ENCODE results near the gene BLOC1S5. TPM values are rescaled to one million over a fixed set of nuclear protein-coding genes. Genes with fewer than 3 reads are reported as not detected.

The BLOC1S5 gene
- polyA plus RNA-seq, 1 of the 3 experiments (the other 2 are of a cell fraction), result 4.4 TPM

DNA sequence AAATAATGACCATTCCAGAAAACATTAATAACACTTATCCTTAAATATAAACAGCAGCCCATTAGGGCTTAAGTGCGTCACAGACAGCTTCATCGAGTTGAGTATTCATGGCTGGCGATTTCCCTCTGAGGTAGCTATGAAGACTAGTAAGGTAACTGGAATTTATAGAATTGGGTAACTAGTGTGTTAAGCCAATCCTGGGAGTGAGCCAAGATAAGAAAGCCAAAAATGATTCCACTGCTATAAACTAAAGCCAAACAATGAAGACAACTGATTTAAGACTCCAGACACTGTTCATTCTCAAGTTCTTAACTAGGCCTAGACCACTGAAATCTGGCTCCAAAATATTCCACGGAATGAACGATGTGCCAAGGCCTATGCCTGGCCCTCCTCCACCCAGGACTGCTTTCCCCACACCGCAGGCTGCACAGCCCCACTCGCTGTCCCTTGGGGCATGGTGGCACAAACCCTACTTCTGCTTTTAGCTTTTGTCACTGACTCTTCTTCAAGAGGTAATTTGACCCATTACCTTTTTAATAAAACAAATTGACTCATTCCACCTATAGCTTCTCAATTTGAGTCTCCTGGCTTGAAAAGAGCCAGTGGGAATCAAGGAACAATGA is 66.0 kb downstream of the BLOC1S5 start (continued):
- TF ChIP-seq, protein P1, sequence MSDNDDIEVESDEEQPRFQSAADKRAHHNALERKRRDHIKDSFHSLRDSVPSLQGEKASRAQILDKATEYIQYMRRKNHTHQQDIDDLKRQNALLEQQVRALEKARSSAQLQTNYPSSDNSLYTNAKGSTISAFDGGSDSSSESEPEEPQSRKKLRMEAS (IDR thresholded peaks at IDR 0.05; ENCODE audit: low read depth), result no peak
- TF ChIP-seq, protein P2, sequence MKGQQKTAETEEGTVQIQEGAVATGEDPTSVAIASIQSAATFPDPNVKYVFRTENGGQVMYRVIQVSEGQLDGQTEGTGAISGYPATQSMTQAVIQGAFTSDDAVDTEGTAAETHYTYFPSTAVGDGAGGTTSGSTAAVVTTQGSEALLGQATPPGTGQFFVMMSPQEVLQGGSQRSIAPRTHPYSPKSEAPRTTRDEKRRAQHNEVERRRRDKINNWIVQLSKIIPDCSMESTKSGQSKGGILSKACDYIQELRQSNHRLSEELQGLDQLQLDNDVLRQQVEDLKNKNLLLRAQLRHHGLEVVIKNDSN (IDR thresholded peaks at IDR 0.05; ENCODE audit: borderline replicate concordance, low read depth), result no peak
- TF ChIP-seq, protein P3, sequence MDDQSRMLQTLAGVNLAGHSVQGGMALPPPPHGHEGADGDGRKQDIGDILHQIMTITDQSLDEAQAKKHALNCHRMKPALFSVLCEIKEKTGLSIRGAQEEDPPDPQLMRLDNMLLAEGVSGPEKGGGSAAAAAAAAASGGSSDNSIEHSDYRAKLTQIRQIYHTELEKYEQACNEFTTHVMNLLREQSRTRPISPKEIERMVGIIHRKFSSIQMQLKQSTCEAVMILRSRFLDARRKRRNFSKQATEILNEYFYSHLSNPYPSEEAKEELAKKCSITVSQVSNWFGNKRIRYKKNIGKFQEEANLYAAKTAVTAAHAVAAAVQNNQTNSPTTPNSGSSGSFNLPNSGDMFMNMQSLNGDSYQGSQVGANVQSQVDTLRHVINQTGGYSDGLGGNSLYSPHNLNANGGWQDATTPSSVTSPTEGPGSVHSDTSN (IDR thresholded peaks at IDR 0.05), result no peak

DNA sequence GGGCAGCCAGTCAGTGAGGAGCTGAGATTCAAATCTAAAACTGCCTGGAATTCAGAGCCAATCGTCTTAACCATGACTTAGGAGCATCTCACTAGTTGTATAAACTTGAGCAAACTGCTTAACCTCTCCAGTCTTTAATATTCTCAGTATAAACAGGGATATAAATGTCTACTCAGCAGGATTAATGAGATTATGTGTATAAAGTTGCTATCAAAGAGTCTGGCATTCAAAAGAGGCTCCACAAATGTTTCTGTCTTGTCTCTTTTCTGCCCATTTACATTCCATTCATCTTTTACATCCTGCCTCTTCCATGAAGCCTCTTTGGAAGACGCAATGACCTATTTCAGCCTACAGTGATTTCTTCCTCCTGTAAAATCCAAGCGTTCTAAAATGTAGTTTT is 66.9 kb downstream of the BLOC1S5 start:
- no peak for DNase-seq
- no peak overlapping the region for H3K4me2 ChIP-seq
- H2AFZ ChIP-seq (ENCODE audit: low read depth), result no peak overlapping the region
- no peaks in the 10 kb centered on the region for H3K36me3 ChIP-seq (replicated peaks in 1 of 2; ENCODE audit: control insufficient read depth in 1 of 2, insufficient read depth in 2 of 2, low read length in 1 of 2)
- POLR2A ChIA-PET, result no interaction called here
- peaks cover 11% of the 10 kb centered on the region for H3F3A ChIP-seq (replicated peaks; ENCODE audit: insufficient read depth)
- CTCF ChIA-PET, result interaction anchor here (1.2 to 2.8 kb wide), 2 partner anchors 271 to 275 kb away, joined by 3 to 10 read pairs; partner anchors contain the start of gene BMP6
- TF ChIP-seq TCF12 (IDR thresholded peaks at IDR 0.05), result no peak
- TF ChIP-seq, protein P2 (IDR thresholded peaks at IDR 0.05; ENCODE audit: borderline replicate concordance, low read depth), result no peak
- TF ChIP-seq GATA2 (CRISPR knock-in tag; IDR thresholded peaks at IDR 0.05), result no peak
- no peak for TF ChIP-seq MEF2A (IDR thresholded peaks at IDR 0.05; ENCODE audit: borderline replicate concordance, low read depth)
- no peak for TF ChIP-seq FOXJ3 (CRISPR knock-in tag; IDR thresholded peaks at IDR 0.05)
- TF ChIP-seq EZH2phosphoT487 (IDR thresholded peaks at IDR 0.05; ENCODE audit: borderline replicate concordance, low read depth), result no peak
- TF ChIP-seq, protein P4, sequence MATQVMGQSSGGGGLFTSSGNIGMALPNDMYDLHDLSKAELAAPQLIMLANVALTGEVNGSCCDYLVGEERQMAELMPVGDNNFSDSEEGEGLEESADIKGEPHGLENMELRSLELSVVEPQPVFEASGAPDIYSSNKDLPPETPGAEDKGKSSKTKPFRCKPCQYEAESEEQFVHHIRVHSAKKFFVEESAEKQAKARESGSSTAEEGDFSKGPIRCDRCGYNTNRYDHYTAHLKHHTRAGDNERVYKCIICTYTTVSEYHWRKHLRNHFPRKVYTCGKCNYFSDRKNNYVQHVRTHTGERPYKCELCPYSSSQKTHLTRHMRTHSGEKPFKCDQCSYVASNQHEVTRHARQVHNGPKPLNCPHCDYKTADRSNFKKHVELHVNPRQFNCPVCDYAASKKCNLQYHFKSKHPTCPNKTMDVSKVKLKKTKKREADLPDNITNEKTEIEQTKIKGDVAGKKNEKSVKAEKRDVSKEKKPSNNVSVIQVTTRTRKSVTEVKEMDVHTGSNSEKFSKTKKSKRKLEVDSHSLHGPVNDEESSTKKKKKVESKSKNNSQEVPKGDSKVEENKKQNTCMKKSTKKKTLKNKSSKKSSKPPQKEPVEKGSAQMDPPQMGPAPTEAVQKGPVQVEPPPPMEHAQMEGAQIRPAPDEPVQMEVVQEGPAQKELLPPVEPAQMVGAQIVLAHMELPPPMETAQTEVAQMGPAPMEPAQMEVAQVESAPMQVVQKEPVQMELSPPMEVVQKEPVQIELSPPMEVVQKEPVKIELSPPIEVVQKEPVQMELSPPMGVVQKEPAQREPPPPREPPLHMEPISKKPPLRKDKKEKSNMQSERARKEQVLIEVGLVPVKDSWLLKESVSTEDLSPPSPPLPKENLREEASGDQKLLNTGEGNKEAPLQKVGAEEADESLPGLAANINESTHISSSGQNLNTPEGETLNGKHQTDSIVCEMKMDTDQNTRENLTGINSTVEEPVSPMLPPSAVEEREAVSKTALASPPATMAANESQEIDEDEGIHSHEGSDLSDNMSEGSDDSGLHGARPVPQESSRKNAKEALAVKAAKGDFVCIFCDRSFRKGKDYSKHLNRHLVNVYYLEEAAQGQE (IDR thresholded peaks at IDR 0.05; ENCODE audit: low read depth, low read length), result no peak
- TF ChIP-seq, protein P5, sequence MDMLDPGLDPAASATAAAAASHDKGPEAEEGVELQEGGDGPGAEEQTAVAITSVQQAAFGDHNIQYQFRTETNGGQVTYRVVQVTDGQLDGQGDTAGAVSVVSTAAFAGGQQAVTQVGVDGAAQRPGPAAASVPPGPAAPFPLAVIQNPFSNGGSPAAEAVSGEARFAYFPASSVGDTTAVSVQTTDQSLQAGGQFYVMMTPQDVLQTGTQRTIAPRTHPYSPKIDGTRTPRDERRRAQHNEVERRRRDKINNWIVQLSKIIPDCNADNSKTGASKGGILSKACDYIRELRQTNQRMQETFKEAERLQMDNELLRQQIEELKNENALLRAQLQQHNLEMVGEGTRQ (IDR thresholded peaks at IDR 0.05; ENCODE audit: borderline replicate concordance, low read depth, low read length), result no peak
- no peak for TF ChIP-seq CHD2 (IDR thresholded peaks at IDR 0.05; ENCODE audit: low read length, partially characterized antibody)
- TF ChIP-seq RAD21 (IDR thresholded peaks at IDR 0.05; ENCODE audit: low read length), result no peak
- TF ChIP-seq FOSL2 (IDR thresholded peaks at IDR 0.05; ENCODE audit: borderline replicate concordance, low read depth), result no peak
- TF ChIP-seq SMC3 (IDR thresholded peaks at IDR 0.05; ENCODE audit: low read depth, low read length), result no peak
- no peak for TF ChIP-seq YY1 (IDR thresholded peaks at IDR 0.05; ENCODE audit: low read depth)
- TF ChIP-seq MXI1 (IDR thresholded peaks at IDR 0.05; ENCODE audit: low read depth, low read length), result no peak
- no peak for TF ChIP-seq SIN3A (IDR thresholded peaks at IDR 0.05; ENCODE audit: borderline replicate concordance, low read depth, low read length)
- no peak for TF ChIP-seq FOXM1 (IDR thresholded peaks at IDR 0.05; ENCODE audit: low read depth)
- TF ChIP-seq, protein P1 (IDR thresholded peaks at IDR 0.05; ENCODE audit: low read depth), result no peak
- H3K4me3 ChIP-seq (ENCODE audit: low read depth in 2 of 2, low read length in 1 of 2), result no peak overlapping the region
- peaks cover 4 to 10% of the 10 kb centered on the region in 2 experiments; a peak in 2 of 4 replicates for H3K4me1 ChIP-seq (ENCODE audit: control insufficient read depth in 1 of 2, insufficient read depth in 2 of 2, low read depth in 1 of 2, low read length in 1 of 2)
- H3K27ac ChIP-seq (ENCODE audit: low read depth in 2 of 2, low read length in 1 of 2), result no peak overlapping the region
- H4K20me1 ChIP-seq (ENCODE audit: insufficient read depth), result no peaks in the 10 kb centered on the region
- no peak overlapping the region for H3K9ac ChIP-seq
- H3K27me3 ChIP-seq (ENCODE audit: insufficient read depth), result no peaks in the 10 kb centered on the region
- H3K9me2 ChIP-seq, result no peaks in the 10 kb centered on the region
- H3K79me2 ChIP-seq (ENCODE audit: insufficient read depth), result no peaks in the 10 kb centered on the region
- 67% methylated on average over 3 of the region's 3 CpGs for WGBS (ENCODE audit: low lambda C conversion rate)
- H3K9me3 ChIP-seq, result no peaks in the 10 kb centered on the region; the same call in 1 of the 2 replicates

Measured in SK-N-SH (cell line).